ENCODE data around the gene KRT77.

The KRT77 gene

GRCh38 chr12:52710730-52711129, 7.4 kb upstream of the KRT77 start:
- peaks cover 15% of the 10 kb centered on the region for H3K27me3 ChIP-seq (replicated peaks; ENCODE audit: control insufficient read depth, insufficient read depth, low read length, poor library complexity, severe bottlenecking)
- DNase-seq = no peak
- H3K27ac ChIP-seq (ENCODE audit: insufficient read depth, low read length, poor library complexity, severe bottlenecking) = no peak overlapping the region
- no peaks in the 10 kb centered on the region for H3K9me3 ChIP-seq (ENCODE audit: control insufficient read depth, low read length)
- no peak overlapping the region for H3K4me3 ChIP-seq (ENCODE audit: insufficient read depth, low read depth, low read length, poor library complexity, severe bottlenecking)
- H3K4me1 ChIP-seq (ENCODE audit: control insufficient read depth, insufficient read depth, low read length, poor library complexity, severe bottlenecking) = peaks cover 4% of the 10 kb centered on the region
- no peaks in the 10 kb centered on the region for H3K36me3 ChIP-seq (ENCODE audit: control insufficient read depth, insufficient read depth, low read length)

GRCh38 chr12:52708010-52708409, 4.7 kb upstream of the KRT77 start:
- H3K4me1 ChIP-seq (ENCODE audit: control insufficient read depth, insufficient read depth, low read length, poor library complexity, severe bottlenecking) = no peaks in the 10 kb centered on the region
- no peaks in the 10 kb centered on the region for H3K36me3 ChIP-seq (ENCODE audit: control insufficient read depth, insufficient read depth, low read length)

GRCh38 chr12:52704464-52704863, 1.1 kb upstream of the KRT77 start:
- Histone ChIP-seq H3K9me3 (ENCODE audit: control insufficient read depth, low read length) (no peaks in the 10 kb centered on the region), H3K27ac (ENCODE audit: insufficient read depth, low read length, poor library complexity, severe bottlenecking) (no peak overlapping the region), H3K36me3 (ENCODE audit: control insufficient read depth, insufficient read depth, low read length) (no peaks in the 10 kb centered on the region), H3K27me3 (replicated peaks; ENCODE audit: control insufficient read depth, insufficient read depth, low read length, poor library complexity, severe bottlenecking) (no peaks in the 10 kb centered on the region), H3K4me3 (ENCODE audit: insufficient read depth, low read depth, low read length, poor library complexity, severe bottlenecking) (no peak overlapping the region), H3K4me1 (ENCODE audit: control insufficient read depth, insufficient read depth, low read length, poor library complexity, severe bottlenecking) (no peaks in the 10 kb centered on the region)
- no peak for DNase-seq

More at GRCh38 chr12:52708010-52708409, 4.7 kb upstream of the KRT77 start:
- no peak overlapping the region for H3K4me3 ChIP-seq (ENCODE audit: insufficient read depth, low read depth, low read length, poor library complexity, severe bottlenecking)
- H3K27ac ChIP-seq (ENCODE audit: insufficient read depth, low read length, poor library complexity, severe bottlenecking) = no peak overlapping the region
- peaks cover under 1% of the 10 kb centered on the region for H3K27me3 ChIP-seq (replicated peaks; ENCODE audit: control insufficient read depth, insufficient read depth, low read length, poor library complexity, severe bottlenecking)
- no peaks in the 10 kb centered on the region for H3K9me3 ChIP-seq (ENCODE audit: control insufficient read depth, low read length)
- no peak for DNase-seq

- Histone ChIP-seq H3K4me1 (ENCODE audit: control insufficient read depth, insufficient read depth, low read length, poor library complexity, severe bottlenecking) (no peaks in the 10 kb centered on the region), H3K9me3 (ENCODE audit: control insufficient read depth, low read length) (no peaks in the 10 kb centered on the region), H3K36me3 (ENCODE audit: control insufficient read depth, insufficient read depth, low read length) (no peaks in the 10 kb centered on the region), H3K27ac (ENCODE audit: insufficient read depth, low read length, poor library complexity, severe bottlenecking) (no peak overlapping the region), H3K27me3 (replicated peaks; ENCODE audit: control insufficient read depth, insufficient read depth, low read length, poor library complexity, severe bottlenecking) (no peaks in the 10 kb centered on the region), H3K4me3 (ENCODE audit: insufficient read depth, low read depth, low read length, poor library complexity, severe bottlenecking) (no peak overlapping the region)
- DNase-seq = no peak
Observed at GRCh38 chr12:52703878-52704277, 554 bp upstream of the KRT77 start.

GRCh38 chr12:52702338-52702737, 986 bp downstream of the KRT77 start:
- Histone ChIP-seq H3K4me1 (ENCODE audit: control insufficient read depth, insufficient read depth, low read length, poor library complexity, severe bottlenecking) (no peaks in the 10 kb centered on the region), H3K9me3 (ENCODE audit: control insufficient read depth, low read length) (no peaks in the 10 kb centered on the region), H3K27ac (ENCODE audit: insufficient read depth, low read length, poor library complexity, severe bottlenecking) (no peak overlapping the region), H3K27me3 (replicated peaks; ENCODE audit: control insufficient read depth, insufficient read depth, low read length, poor library complexity, severe bottlenecking) (no peaks in the 10 kb centered on the region), H3K36me3 (ENCODE audit: control insufficient read depth, insufficient read depth, low read length) (no peaks in the 10 kb centered on the region), H3K4me3 (ENCODE audit: insufficient read depth, low read depth, low read length, poor library complexity, severe bottlenecking) (no peak overlapping the region)
- DNase-seq = no peak

- no peak for DNase-seq
- Histone ChIP-seq H3K27ac (ENCODE audit: insufficient read depth, low read length, poor library complexity, severe bottlenecking) (no peak overlapping the region), H3K27me3 (replicated peaks; ENCODE audit: control insufficient read depth, insufficient read depth, low read length, poor library complexity, severe bottlenecking) (no peaks in the 10 kb centered on the region), H3K4me1 (ENCODE audit: control insufficient read depth, insufficient read depth, low read length, poor library complexity, severe bottlenecking) (no peaks in the 10 kb centered on the region), H3K9me3 (ENCODE audit: control insufficient read depth, low read length) (no peaks in the 10 kb centered on the region), H3K4me3 (ENCODE audit: insufficient read depth, low read depth, low read length, poor library complexity, severe bottlenecking) (no peak overlapping the region), H3K36me3 (ENCODE audit: control insufficient read depth, insufficient read depth, low read length) (no peaks in the 10 kb centered on the region)
Observed at GRCh38 chr12:52701281-52701680, 2.0 kb downstream of the KRT77 start.

- H3K36me3 ChIP-seq (ENCODE audit: control insufficient read depth, insufficient read depth, low read length) = no peaks in the 10 kb centered on the region
- no peak overlapping the region for H3K27ac ChIP-seq (ENCODE audit: insufficient read depth, low read length, poor library complexity, severe bottlenecking)
- DNase-seq = no peak
- no peaks in the 10 kb centered on the region for H3K27me3 ChIP-seq (replicated peaks; ENCODE audit: control insufficient read depth, insufficient read depth, low read length, poor library complexity, severe bottlenecking)
- H3K4me1 ChIP-seq (ENCODE audit: control insufficient read depth, insufficient read depth, low read length, poor library complexity, severe bottlenecking) = no peaks in the 10 kb centered on the region
- H3K9me3 ChIP-seq (ENCODE audit: control insufficient read depth, low read length) = no peaks in the 10 kb centered on the region
- H3K4me3 ChIP-seq (ENCODE audit: insufficient read depth, low read depth, low read length, poor library complexity, severe bottlenecking) = no peak overlapping the region
Observed at GRCh38 chr12:52699960-52700359, 3.4 kb downstream of the KRT77 start.

- no peaks in the 10 kb centered on the region for H3K9me3 ChIP-seq (ENCODE audit: control insufficient read depth, low read length)
Observed at GRCh38 chr12:52699373-52699772, 4.0 kb downstream of the KRT77 start.

GRCh38 chr12:52698651-52699340, 4.5 kb downstream of the KRT77 start:
- no peaks in the 10 kb centered on the region for H3K4me1 ChIP-seq (ENCODE audit: control insufficient read depth, insufficient read depth, low read length, poor library complexity, severe bottlenecking)
- no peak overlapping the region for H3K27ac ChIP-seq (ENCODE audit: insufficient read depth, low read length, poor library complexity, severe bottlenecking)
- H3K27me3 ChIP-seq (replicated peaks; ENCODE audit: control insufficient read depth, insufficient read depth, low read length, poor library complexity, severe bottlenecking) = no peaks in the 10 kb centered on the region
- H3K4me3 ChIP-seq (ENCODE audit: insufficient read depth, low read depth, low read length, poor library complexity, severe bottlenecking) = no peak overlapping the region
- no peak for DNase-seq
- H3K36me3 ChIP-seq (ENCODE audit: control insufficient read depth, insufficient read depth, low read length) = no peaks in the 10 kb centered on the region
- H3K9me3 ChIP-seq (ENCODE audit: control insufficient read depth, low read length) = no peaks in the 10 kb centered on the region

More at GRCh38 chr12:52699373-52699772, 4.0 kb downstream of the KRT77 start:
- Histone ChIP-seq H3K27ac (ENCODE audit: insufficient read depth, low read length, poor library complexity, severe bottlenecking) (no peak overlapping the region), H3K4me3 (ENCODE audit: insufficient read depth, low read depth, low read length, poor library complexity, severe bottlenecking) (no peak overlapping the region), H3K36me3 (ENCODE audit: control insufficient read depth, insufficient read depth, low read length) (no peaks in the 10 kb centered on the region), H3K27me3 (replicated peaks; ENCODE audit: control insufficient read depth, insufficient read depth, low read length, poor library complexity, severe bottlenecking) (no peaks in the 10 kb centered on the region), H3K4me1 (ENCODE audit: control insufficient read depth, insufficient read depth, low read length, poor library complexity, severe bottlenecking) (no peaks in the 10 kb centered on the region)
- DNase-seq = no peak

GRCh38 chr12:52697058-52697582, 6.2 kb downstream of the KRT77 start:
- Histone ChIP-seq H3K27ac (ENCODE audit: insufficient read depth, low read length, poor library complexity, severe bottlenecking) (no peak overlapping the region), H3K4me3 (ENCODE audit: insufficient read depth, low read depth, low read length, poor library complexity, severe bottlenecking) (no peak overlapping the region), H3K36me3 (ENCODE audit: control insufficient read depth, insufficient read depth, low read length) (no peaks in the 10 kb centered on the region), H3K27me3 (replicated peaks; ENCODE audit: control insufficient read depth, insufficient read depth, low read length, poor library complexity, severe bottlenecking) (no peaks in the 10 kb centered on the region), H3K4me1 (ENCODE audit: control insufficient read depth, insufficient read depth, low read length, poor library complexity, severe bottlenecking) (no peaks in the 10 kb centered on the region), H3K9me3 (ENCODE audit: control insufficient read depth, low read length) (no peaks in the 10 kb centered on the region)
- DNase-seq = no peak

All from effector memory CD4-positive, alpha-beta T cell (primary cell).